ENCODE results near the gene IQCH. TPM values are rescaled to one million over a fixed set of nuclear protein-coding genes. Genes with fewer than 3 reads are reported as not detected.

Gene IQCH
- total RNA-seq, 1 donor from 2014 or later, result 0.51 TPM

DNA sequence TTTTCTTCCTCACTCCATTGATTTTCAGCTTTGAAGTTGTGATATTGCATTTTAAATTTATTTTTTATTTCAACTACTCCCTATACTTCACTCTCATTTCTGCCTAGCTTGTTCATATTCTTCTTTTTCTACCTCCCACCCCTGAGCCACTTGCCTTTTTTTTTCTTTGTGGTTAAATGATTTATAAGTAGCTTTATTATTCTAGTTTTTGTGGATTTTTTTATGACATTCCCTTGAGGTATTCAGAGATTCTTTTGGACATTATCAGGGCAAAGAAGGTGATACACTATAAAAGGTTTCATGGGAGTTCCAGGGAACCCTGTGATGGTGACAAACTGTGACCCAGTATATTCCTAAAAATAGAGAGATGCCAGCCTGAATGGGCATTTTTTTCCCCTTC, 269.6 kb downstream of the IQCH start:
- ATAC-seq (no peak), DNase-seq (ENCODE audit: missing footprints) (no peak)
- intact Hi-C loops (cut with DNase I), result loop anchor here (5.0 to 10.0 kb wide), 2 partner anchors 313 to 651 kb away; no protein-coding TSS in a partner anchor

DNA sequence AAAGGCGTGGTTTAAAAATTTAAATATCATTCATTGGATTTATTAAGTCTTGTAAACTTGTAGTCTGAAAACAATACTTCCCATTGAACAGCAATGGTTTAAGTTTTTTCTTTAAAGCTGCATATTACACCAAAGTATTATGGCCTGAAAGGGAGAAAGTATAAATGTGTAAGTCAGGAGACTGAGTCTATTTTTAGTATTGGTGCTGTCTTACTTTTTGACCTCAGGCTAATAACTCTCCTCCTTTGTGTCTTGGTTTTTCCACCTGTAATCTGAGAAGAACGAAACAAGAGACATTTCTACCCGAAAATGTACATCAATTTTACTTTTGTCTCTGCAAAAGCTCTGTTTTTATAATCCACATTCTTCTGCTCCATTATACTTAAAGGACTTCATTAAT, 273.9 kb downstream of the IQCH start:
- intact Hi-C loops (cut with DNase I), result loop anchor here (10.0 kb wide), 1 partner anchor 646 kb away; no protein-coding TSS in a partner anchor
- no peak for ATAC-seq

DNA sequence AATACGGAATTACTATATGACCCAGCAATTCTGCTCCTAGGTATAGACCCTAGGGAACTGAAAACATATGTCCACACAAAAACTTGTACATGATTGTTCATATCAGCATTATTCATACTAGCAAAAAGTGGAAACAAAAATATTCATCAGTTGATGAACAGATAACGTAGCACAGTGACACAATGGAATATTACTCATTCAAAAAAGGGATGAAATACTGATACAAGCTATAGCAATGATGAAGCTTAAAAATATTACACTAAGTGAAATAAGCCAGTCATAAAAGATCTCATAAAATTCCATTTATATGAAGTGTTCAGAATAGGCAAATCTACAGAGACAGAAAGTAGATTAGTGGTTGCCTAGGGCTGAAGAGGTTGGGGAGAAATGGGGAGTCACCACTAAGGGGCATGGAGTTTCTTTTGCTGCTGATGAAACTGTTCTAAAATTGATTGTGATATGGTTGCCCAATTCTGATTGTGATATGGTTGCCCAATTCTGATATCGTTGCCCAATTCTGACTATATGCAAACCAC, 276.9 kb downstream of the IQCH start:
- intact Hi-C loops (cut with DNase I), result no loop called here

More for the DNA sequence above, 273.9 kb downstream of the IQCH start:
- no peak for DNase-seq (ENCODE audit: missing footprints)

DNA sequence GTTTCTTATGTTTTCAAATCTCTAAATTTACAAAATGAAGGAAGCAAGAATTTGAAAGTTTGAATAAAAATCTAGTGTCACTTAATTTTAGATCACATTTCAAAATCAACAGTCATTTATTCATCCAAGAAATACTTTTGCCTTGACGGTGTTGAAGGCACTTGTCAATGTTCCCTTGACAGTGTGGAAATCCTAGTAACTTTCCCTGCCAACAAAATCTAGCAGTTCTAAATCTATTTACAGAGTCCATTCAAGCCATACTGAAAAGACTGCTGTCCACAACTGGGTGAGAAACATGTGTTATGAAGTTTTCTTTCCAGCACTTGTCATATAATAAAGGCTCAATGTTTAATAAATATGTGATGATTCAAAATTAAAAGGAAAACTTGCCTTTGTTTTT, 279.3 kb downstream of the IQCH start:
- DNase-seq (ENCODE audit: missing footprints) (no peak), ATAC-seq (no peak)
- intact Hi-C loops (cut with DNase I), result no loop called here

More for the DNA sequence above, 276.9 kb downstream of the IQCH start:
- DNase-seq (ENCODE audit: missing footprints), result no peak
- no peak for ATAC-seq

DNA sequence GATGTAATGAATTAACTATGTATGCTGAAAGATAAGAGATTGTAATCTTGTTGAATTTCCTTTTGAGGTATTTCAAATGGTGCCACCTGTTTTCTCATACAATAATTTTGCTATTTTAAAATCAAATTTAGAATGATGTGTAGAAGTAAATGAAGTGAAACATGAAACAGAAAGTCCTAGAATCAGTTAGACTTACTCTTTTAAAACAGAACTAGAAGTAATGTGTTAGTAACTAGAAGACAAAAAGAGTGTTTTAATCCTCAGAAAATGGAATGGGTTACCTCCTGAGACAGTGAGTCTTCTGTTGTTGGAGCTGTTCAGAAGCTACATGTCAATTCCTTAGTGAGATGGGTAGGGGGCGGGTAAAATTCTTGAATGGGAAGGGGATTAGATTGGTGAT, 279.8 kb downstream of the IQCH start:
- intact Hi-C loops (cut with DNase I), result no loop called here
- ATAC-seq, result no peak
- no peak for DNase-seq (ENCODE audit: missing footprints)

DNA sequence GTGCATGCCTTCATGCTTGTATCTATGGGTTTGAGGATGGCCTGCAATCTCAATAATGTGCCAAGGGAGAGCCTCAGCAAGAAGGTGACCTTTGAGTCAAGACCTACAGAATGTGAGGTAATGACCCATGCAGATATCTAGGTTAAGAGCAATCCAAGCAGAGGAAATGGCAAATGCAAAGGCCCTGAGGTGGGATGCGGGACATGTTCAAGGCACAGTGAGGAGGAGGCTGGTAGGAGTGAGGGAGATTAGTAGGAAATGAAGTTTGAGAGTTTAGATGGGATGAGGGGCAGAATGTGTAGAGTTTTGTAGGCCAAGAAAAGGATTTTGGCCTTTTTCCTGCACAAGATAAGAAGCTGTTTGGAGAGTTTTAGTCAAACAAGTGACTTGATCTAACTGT, 283.2 kb downstream of the IQCH start:
- DNase-seq (ENCODE audit: missing footprints), result no peak
- intact Hi-C loops (cut with DNase I), result no loop called here
- no peak for ATAC-seq

DNA sequence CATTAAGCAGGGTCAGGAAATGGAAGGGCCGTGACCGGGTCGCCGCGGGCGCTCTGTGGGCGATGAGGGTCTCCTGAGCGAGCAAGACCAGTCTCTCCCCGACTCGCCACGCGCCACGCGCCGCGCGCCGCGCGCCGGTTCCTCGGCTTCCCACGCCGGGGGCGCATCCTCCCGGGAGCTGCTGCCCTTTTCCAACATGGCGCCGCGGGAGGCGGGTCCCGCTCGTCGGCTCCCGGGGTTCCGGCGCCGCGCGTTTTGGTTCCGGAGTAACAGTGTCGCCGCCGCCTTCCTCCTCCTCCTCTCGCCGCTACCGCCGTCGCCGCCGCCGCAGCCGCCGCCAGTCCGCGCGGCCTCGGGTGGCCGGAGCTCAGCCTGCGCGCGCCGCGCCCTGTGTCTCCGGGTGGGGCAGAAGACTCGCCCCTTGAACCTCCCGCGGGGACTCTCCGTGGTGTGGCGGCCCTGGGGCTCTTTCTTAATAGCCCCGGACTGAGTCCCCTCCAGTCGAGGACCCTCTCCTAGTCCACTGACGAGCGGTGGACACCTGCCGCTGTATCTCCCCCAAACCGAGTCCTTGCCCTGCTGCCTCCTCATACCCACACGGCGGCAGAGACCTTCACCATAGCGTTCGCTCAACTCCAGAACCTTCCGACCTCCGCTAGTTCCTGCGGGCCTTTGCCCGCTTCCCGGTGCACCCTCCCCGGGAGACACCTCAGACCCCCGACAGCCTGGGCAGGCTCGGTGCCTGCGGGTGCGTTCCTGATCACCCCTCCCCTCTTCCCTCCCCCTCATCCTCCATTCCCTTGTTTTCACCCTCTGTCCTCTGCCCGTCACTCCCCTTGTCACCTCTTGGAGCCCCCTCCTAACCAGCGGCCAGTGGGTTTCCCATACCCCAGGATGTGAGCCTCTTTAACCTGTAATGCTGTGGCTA, 288.1 kb downstream of the IQCH start, which contains the start of gene MAP2K5:
Gene MAP2K5 (plus strand): TSS at position 284 of the 928 bp plus-strand sequence. CDS start 633 bp downstream, at position 917.
- ATAC-seq (peak; percentile 93), DNase-seq (ENCODE audit: missing footprints) (peak; percentile 95)
- intact Hi-C loops (cut with DNase I), result loop anchor here (2.0 kb wide), 1 partner anchor 22 kb away; the partner anchor contains the start of gene C15orf61

DNA sequence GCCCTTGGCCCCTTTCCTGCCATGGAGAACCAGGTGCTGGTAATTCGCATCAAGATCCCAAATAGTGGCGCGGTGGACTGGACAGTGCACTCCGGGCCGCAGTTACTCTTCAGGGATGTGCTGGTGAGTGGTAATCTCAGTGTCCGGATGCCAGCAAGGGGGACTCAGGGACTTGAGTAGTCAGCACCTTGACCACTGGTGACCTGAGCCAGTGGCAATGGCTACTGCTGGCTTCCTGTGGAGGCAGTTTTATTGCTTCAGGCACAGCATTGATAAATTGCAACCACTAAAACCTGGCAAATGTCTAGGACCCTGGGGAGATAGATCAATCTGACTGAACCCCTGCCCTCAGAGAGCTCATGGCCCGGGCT, 288.7 kb downstream of the IQCH start:
- DNase-seq (ENCODE audit: missing footprints) (no peak), ATAC-seq (peak; percentile 21)
- intact Hi-C loops (cut with DNase I), result loop anchor here (2.0 kb wide), 1 partner anchor 23 kb away; the partner anchor contains the start of gene C15orf61

DNA sequence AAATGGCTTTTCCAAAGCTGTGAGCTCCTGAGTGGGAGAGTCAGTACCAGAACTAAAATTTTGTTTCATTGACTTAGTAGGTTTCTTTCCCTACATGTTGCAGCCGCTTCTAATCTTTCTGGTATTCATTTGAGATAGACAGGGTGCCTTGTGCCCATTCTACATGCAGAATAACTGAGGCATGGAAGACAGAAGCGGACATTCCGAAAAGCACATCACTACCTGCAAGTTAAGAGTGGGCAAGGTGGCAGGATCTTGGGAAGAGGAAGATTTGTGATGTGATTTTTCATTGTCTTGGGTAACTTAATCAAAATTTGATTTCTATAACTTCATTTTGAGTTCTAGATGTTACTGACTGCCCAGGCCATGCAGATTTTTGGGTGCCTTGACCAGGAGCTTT, 289.9 kb downstream of the IQCH start:
- intact Hi-C loops (cut with DNase I), result no loop called here
- no peak for DNase-seq (ENCODE audit: missing footprints)
- no peak for ATAC-seq

DNA sequence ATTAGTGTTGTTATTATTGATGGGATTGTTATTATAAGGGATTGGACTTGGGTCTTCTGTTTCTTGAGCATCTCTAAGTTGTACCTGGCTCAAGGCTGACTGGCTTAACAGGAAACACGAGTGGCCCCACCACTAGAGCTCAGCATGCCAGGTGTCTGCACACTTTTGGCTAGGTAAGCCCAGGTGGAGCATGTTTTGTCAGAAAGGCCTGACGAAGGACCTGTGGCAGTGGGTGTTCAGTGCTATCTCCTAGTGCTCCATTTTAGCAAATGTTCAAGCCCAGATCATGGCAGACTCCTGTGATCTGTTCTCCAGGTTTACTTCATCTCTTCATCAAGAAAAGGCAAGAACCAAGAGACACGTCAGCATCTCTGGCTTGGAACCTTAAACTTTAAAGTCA, 291.3 kb downstream of the IQCH start:
- intact Hi-C loops (cut with DNase I), result no loop called here
- no peak for DNase-seq (ENCODE audit: missing footprints)
- no peak for ATAC-seq

DNA sequence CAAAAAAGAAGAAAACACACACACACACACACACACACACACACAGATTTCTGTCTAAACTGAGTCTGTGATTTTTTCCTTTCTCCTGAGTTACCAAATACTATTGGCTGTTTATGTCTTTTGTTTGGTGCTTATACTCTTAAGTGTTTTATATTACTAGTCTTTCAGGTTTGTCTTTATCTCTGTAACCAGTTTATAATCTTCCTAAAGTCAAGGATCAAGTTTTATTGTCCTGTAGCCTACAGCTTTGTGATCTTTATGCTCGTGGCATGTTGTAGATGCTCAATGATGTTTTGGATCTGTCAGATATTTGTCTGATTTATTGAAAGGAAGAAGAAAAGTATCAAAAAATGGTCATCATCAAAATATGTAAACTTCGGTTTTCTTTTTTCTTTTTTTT, 292.5 kb downstream of the IQCH start:
- DNase-seq (ENCODE audit: missing footprints), result no peak
- ATAC-seq, result no peak
- intact Hi-C loops (cut with DNase I), result no loop called here

DNA sequence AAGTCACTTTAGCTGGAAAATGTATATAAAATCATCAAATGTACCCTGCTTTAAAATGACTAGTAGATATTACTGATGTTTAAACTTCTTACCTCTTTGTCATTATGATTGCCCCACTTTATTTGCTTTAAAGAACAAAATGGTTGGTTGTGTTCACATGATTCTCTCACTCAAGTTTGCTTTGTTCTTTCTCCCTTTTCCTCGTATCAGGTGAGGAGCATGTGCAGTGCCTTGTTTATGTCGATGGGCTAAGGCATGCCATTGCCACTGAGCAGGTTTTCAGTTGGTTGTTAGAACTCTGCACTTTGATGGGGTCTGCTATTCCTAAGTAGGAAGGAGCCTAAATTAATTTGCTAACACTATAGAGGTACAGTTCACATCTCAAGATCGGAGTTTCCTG, 293.2 kb downstream of the IQCH start:
- no peak for DNase-seq (ENCODE audit: missing footprints)
- intact Hi-C loops (cut with DNase I), result no loop called here
- ATAC-seq, result no peak

DNA sequence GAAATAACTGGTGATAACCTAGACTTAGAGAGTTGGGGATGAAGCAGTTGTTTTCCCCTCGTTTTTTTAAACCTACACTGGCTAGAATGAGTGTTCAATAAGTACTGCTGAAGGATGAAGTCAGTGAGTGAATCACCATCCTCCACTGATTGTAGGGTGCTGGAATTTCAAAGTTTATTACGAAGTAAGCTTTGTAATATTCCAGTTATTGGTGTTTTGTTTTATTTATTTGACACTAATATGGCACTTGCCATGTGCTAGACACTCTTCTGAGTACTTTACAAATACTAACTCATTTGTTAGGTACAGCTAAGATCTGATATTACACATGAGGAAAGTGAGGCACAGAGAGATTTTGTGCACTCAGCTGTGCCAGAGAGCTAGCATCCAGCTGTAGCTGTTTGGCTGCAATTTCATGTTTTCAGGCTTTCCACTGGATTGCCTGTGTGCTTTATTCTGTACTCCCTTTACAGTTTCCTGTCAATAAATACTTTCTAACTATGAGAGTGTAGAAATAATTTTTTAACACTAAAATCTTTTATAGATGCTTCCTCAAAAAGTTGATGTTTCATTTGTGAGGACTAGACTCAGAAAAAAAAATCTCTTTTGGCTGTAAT, 293.8 kb downstream of the IQCH start:
- ATAC-seq, result peak; percentile 40

DNA sequence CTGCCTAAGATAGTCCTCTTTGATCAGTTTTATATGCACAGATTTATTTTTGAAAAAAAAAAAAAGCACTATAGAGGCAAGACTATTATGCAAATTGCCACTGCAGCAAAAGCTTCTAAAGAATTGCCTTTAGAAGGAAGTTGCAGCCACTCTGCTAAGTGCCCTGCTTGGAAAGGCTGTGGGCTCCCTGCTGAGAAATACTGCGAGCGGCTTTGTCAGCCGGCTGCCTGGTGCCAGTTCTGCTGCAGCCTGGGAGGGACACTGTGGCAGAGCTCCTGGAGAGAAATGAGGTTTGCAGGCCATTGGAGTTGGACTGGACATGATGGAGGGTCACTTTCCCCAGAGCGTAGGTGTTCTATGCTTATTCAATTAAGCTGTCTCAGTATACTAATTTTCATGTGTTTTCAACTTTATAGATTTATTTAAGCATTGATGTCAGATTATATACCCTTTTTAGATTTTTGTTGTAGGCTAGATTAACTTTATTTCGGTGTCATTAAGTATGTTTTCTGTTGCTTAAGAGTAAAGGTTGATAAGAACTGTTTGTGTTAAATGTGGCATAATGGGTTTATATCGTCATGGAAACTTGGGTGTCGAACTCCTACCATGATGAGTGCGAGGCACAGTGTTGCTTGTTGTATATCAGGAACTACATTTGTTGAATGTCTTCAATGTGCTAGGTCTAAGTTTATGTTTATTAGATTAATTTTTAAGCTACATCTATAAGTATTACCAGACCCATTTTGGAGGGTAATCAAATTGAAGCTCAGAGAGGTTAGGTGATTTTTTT, 294.5 kb downstream of the IQCH start:
- peak; percentile 64 for ATAC-seq
- DNase-seq (ENCODE audit: missing footprints), result no peak
- intact Hi-C loops (cut with DNase I), result no loop called here

More for the DNA sequence above, 293.8 kb downstream of the IQCH start:
- DNase-seq (ENCODE audit: missing footprints), result no peak
- intact Hi-C loops (cut with DNase I), result no loop called here

DNA sequence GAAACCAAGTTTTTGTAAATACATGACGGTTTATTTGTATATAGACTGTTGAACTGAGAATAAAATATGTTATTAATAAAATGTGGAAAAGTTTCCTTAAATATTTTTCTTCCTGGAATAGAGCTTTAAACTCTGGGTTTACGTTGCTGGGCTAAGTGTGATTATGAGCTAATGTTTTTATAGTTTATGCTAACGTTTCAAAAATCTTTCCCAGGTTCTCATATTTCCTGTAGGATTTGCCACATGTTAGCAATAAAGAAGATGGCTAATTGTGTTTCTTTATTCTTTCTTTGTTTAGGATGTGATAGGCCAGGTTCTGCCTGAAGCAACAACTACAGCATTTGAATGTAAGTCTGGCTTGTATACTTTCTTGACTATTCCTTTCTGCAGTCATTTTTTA, 295.1 kb downstream of the IQCH start:
- intact Hi-C loops (cut with DNase I), result no loop called here
- DNase-seq (ENCODE audit: missing footprints), result no peak

DNA sequence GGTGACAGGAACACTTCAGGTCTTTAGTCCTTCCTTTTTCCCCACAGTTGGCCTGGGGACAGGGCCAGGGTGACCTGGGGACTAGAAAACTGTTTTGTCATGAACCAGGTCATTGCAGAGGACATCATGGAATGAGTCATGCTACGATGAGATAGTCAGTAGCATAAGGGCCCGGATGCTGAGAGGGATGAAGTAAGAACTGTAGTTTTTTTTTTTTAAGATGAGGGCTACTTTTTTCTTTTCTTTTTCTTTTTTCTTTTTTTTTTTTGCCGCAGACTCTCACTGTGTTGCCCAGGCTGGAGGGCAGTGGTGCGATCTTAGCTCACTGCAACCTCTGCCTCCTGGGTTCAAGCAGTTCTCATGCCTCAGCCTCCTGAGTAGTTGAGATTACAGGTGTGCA, 295.9 kb downstream of the IQCH start:
- ATAC-seq (peak; percentile 27), DNase-seq (ENCODE audit: missing footprints) (no peak)
- intact Hi-C loops (cut with DNase I), result no loop called here

More for the DNA sequence above, 295.1 kb downstream of the IQCH start:
- no peak for ATAC-seq

DNA sequence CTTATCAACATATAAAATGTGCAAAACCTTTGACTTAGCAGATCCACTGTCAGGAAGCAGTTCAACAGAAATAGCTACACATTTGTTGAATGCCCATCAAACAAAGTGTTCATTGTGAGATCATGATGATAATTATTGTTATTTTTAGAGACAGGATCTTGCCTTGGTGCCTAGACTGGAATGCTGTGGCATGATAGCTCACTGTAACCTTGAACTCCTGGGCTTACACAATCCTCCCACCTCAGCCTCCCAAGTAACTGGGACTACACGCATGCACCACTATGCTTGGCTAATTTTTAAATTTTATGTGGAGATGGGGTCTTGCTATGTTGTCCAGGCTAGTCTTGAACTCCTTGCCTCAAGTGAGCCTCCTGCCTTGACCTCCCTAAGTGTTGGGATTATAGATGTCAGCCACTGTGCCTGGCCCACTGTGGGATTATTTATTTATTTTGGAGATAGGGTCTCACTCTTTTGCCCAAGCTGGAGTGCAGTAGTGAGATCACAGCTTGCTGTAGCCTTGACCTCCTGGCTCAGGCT, 296.7 kb downstream of the IQCH start:
- DNase-seq (ENCODE audit: missing footprints) (no peak), ATAC-seq (no peak)
- intact Hi-C loops (cut with DNase I), result no loop called here

Measured in Right ventricle myocardium inferior (tissue), 1 donor.